HG02970 (cell line): ENCODE measurements around the gene WFIKKN2.

Experiments used
- ATAC-seq: cut with Tn5 transposase; IDR thresholded peaks from one replicate; pipeline ENCODE4 v1.9.1; 2021; ENCODE audit warnings: mild to moderate bottlenecking, moderate library complexity, moderate number of reproducible peaks; ENCODE audit not compliant: unreplicated experiment, low FRiP score

The WFIKKN2 gene

DNA sequence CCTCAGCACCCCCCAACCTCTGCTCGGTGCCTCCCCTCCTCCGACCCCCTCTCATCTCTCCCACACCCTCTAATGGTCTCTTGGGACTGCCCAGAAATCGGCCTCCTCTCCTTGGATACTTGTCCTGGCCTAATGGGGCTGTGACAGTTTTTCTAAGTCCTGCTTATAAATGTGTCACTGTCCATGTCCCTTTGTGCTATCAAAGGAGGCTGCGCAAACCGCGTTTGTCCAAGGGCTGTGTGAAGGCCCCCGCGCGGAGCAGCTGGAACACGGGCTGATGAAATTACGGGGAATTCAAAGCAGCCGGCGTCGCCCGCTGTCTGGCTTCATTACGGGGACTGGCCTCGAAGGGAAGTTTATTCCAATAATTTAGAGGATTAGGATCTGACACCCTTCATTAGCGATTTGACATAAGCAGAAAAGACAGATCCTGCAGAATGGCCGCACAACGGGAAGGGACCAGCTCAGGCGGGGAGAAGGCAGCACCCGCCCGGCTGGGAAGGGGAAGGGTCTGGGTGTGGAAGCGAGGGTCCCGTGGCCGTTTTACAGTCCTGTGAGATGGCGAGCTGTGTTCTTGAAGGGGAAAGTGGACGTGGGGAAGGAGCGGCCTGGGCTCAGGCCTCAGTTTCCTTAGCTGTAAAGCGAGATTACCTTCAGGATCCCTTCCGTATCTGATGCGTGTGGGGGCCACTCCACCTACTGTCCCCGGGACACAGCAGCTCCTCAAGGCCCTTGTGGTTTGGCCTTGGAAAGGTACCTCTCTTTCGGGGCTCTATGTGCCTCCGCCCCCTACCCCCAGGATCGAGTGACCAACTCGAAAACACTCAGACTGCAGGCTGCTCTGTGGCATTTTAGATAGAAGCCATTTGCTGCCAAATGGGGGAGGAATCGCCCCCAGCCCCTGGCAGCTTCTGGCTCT is 1.6 kb upstream of the WFIKKN2 start:
- ATAC-seq = no peak

DNA sequence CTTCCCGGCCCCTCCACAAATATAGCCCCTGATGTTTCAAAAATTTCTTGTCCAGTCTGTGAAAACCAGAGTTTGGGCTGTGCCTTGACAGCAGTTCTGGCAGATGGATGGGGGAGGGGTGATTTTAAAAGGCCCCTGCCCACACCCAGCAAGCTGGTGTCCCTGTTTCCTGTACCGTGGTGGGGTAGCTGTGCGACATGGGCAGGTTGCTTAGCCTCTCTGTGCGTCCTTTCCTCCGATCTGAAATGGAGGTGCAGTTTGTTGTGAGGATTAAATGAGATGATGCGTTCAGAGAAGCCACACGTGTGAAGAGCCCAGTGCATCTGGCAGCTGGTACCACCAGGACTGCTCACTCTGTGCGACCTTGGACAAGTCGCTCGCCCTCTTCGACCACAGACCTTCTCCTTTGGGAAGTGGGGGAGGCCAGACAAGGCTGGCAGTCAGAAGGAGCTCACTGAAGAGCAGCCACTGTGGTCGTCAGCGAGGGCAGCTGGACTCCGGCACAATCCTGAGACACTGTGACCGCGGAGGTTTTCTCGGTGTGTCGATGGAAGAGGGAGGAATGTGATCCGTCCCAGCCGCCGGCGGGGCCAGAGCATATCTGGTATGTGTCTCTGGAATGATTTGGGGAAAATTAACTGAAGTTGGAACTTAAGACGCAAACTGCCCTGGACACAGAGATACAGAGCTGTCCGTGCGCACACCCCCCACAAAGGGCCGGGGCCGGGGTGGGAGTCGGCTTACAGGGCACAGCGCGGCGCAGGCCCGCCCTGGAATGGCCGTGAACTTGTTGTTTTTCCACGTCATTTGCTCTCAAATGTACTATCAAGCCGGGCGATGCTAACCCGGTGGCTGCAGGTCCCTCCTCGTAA is 721 bp upstream of the WFIKKN2 start:
- no peak for ATAC-seq

DNA sequence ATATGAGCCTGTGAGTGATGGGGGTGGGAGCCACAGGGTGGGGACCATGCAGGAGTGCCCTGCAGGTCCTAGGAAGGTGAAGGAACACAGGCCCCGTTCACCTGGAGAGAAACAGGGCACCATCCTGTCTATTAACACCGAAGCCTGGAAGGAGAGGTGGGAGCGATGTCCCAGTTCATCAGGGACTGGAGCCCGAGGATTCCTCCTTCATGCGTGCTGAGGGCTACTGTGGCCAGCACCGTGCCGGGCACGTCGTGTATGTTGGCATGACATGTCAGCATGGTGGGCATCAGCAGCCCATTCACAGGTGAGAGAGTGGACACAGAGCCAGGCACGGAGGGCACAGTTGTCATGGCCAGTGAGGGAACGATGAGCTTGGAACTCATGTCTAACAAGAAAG is 1.4 kb downstream of the WFIKKN2 start:
- ATAC-seq = no peak

DNA sequence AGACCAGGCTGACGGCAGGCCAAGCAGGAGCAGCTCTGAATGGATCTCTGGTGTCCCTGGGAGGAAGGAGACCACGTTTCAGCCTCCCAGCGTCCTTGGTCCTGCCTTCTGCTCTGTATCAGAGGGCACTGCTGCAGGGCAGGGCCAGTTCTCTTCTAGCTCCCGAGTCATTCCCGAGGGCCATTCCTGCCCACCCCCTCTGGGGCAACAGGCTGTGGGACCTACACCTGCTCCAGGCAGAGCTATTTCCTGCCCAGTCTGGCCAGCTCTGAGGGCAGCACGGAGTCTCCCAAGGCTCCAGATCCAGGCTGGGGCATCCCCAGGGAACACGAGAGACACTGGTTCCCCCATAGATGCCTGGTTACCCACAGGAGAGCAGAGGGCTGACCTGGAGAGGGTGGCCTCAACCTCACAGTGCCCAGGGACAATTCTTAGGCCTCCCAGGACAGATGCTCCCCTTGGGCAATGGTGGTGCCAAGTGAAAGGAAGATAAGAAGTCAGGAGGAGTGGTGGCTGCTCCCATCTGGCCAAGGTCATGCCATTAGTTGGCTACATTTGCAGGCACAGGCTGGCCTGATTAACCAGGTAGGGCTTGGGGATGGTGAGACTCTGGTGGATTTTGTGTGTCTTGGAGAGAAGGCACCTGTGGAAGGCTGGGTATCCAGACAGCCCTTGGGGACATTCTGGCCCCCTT is 2.0 kb downstream of the WFIKKN2 start:
- ATAC-seq = no peak

DNA sequence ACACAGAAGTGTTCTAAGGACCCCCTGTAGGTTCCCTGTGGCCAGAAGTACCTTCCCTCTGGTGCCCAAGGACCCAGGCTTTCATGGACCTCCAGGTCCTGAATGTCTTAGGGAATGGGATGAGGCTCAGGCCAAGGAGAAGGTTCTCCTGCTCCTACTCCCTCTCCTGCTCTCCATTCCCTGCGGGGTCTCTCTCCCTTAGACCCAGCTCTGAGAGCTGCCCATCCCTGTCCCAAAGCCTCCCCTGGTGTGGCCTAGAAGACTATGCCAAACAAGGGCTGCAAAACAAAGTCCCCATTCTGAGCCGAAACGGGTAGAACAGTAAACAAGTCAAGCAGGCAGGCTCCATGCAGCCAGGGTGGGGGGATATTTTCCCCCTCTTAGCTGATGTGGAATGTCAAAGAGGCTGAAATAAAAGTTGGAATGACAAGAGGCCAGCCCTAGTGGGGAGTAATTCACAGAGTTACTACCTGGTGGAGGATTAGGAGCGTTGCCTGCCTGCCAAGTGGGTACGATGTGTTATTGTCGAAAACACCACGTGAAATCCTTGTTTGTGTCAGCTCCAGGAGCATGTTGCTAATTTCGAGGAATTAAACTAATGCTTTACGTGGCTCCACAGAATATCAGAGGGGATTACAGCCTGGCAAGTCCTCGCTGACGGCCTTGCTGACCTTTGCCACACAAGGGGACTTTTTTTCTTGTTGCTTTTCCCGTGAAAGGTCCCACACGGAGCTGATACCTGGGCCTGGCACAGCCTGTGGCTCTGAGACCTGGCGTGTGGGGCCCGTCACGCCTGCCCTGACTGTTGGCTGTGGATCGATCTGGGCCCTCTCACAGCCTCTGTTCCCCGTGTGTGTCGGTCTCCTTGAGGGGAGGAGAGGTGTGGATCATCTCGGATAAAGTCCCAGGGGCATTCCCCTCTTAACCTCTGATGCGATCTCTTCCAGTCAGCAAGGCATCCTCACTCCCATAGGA is 2.9 kb downstream of the WFIKKN2 start:
- no peak for ATAC-seq

DNA sequence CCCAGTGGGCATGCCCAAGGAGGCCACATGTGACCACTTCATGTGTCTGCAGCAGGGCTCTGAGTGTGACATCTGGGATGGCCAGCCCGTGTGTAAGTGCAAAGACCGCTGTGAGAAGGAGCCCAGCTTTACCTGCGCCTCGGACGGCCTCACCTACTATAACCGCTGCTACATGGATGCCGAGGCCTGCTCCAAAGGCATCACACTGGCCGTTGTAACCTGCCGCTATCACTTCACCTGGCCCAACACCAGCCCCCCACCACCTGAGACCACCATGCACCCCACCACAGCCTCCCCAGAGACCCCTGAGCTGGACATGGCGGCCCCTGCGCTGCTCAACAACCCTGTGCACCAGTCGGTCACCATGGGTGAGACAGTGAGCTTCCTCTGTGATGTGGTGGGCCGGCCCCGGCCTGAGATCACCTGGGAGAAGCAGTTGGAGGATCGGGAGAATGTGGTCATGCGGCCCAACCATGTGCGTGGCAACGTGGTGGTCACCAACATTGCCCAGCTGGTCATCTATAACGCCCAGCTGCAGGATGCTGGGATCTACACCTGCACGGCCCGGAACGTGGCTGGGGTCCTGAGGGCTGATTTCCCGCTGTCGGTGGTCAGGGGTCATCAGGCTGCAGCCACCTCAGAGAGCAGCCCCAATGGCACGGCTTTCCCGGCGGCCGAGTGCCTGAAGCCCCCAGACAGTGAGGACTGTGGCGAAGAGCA is 4.4 kb downstream of the WFIKKN2 start:
- ATAC-seq = no peak

DNA sequence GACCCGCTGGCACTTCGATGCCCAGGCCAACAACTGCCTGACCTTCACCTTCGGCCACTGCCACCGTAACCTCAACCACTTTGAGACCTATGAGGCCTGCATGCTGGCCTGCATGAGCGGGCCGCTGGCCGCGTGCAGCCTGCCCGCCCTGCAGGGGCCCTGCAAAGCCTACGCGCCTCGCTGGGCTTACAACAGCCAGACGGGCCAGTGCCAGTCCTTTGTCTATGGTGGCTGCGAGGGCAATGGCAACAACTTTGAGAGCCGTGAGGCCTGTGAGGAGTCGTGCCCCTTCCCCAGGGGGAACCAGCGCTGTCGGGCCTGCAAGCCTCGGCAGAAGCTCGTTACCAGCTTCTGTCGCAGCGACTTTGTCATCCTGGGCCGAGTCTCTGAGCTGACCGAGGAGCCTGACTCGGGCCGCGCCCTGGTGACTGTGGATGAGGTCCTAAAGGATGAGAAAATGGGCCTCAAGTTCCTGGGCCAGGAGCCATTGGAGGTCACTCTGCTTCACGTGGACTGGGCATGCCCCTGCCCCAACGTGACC is 5.0 kb downstream of the WFIKKN2 start:
- ATAC-seq = no peak

DNA sequence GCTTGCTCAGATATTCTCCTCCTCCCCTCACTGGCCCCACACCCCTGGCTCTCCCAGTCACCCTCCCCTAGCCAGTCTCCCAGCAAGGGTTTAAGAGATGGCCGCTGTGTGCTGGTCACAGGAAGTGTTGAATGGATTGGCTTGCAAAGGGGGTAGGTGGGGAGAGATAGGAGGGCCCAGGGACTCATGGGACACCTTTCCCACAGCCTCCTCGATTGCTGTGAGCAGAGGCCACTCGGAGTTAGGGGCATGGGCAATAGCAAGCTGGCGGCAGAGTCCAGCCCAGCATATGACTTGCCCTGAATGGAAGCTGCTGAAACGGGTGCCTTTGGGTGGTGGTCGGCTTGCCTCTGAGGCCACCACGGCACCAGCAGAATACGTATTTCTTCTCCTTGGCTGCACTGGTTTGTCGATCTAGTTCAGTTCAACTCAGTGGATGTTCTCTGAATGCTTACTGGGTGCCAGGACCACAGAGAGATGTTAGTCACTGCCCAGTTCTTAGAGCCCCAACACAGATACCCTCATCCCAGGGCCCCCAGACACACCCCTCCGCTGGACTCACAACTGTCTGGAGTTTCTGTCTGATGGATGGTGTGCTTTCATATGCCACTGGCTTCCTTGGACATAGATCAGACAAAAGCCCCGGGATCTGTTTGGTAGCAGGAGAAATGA is 6.0 kb downstream of the WFIKKN2 start:
- ATAC-seq = no peak

DNA sequence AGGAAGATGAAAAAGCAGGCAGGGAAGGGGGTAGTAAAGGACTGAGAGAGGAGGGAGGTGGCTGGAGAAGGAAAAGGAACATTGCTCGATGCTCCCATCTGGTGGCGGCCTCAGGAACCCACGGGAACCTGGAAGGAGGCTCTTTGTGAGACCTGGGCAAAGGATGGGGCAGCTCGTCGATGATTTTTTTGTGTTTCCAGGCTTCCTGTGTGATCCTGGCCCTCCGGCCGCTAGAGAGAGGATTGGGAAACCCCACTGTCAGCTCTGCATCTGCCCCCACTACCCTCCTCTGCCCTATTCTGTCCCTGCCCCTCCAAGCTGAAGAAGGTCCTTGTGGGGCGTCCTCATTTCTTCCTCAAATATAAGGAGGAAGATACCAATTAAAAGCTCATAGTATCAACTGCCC is 6.6 kb downstream of the WFIKKN2 start:
- ATAC-seq = no peak

DNA sequence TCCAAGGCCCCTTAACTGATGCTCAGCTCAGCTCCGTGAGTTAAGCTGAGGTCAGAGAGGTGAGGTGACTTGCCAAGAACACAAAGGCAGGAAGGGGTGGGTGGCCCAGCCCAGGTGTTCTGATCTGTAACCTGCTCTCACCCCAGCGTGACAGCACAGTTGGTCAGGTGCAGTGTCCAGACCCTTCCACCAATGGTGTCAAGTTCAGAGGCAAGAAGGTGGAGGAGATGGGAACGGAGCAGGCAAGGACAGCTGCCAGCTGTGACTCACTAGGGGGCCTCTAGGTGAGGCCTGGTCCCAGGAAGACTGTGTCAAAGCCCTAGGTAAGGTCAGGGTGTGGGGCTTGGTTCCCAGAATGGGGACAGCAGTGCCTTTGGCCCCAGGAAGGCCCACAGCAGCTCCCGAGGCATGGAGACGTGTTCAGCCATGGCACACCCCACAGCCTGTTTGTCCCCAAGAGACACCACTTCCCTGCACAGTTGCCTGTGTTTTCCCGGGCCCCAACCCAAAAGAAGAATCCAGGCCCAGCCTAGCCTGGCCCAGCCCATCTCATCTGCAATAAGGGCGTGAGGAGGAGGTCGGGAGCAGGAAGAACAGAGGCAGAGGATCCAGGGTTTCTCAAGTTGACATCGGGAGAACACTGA is 7.2 kb downstream of the WFIKKN2 start:
- no peak for ATAC-seq

DNA sequence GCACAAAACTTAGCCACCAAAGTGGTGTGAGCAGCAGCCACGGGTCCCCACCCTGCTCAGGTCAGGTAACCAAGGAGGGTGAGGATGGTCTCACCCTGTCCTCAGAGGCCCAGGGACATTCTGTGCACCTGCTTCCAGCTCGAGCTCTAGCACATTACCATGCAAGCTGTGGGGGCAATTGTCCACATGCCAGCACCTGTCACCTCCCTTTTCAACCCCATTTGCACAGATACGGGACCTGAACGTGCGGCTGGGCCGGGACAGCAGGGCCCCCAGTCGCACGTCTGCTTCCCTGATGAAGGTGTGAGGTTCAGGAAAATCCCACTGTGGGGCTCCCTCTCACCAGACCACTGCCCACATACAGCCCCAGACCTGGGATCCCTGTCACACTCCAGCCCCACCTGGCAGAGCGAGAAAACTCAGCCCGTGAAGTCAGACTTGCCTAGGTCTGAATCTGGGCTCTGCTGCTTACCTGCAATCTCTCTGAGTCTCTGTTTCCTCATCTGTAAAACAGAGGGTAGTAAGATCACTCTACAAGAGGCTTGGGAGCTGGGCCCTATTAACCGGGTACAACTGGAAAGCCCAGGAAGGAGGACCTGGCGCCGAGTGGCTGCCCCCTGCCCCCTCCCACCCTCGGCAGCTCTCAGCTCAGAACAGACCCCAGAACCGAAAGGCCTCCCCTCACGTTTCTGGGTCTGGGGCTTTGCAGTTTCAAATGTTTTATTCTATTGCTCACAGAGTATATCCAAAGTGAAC is 7.9 kb downstream of the WFIKKN2 start:
- ATAC-seq = no peak

DNA sequence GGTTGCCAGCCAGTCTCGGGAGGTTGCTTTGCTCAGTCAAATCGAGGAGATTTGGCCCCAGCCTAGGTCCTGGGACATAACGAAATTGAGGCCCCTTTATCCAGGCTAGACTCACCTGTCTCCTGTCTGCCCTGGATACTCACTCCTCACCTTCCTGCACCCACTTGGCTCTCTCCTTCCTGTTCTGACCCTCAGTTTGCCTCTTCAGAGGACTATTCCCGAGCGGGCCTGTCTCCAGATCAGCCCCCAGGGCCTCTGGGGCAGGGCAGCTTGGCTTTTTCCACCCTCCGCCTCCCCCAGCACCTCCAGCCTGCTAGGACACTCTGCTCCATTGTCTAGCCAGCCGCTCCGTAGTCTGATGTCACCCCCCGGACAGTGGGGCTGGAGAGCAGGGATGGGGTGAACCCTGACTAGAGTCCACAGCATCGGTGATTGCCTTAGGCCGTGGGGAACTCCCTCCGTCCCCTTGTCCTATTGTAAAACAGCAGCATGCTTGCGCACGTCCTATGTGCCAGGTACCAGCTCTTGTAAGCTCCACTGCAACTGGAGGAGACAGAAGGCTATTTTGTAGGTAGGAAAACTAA is 8.8 kb downstream of the WFIKKN2 start:
- no peak for ATAC-seq

DNA sequence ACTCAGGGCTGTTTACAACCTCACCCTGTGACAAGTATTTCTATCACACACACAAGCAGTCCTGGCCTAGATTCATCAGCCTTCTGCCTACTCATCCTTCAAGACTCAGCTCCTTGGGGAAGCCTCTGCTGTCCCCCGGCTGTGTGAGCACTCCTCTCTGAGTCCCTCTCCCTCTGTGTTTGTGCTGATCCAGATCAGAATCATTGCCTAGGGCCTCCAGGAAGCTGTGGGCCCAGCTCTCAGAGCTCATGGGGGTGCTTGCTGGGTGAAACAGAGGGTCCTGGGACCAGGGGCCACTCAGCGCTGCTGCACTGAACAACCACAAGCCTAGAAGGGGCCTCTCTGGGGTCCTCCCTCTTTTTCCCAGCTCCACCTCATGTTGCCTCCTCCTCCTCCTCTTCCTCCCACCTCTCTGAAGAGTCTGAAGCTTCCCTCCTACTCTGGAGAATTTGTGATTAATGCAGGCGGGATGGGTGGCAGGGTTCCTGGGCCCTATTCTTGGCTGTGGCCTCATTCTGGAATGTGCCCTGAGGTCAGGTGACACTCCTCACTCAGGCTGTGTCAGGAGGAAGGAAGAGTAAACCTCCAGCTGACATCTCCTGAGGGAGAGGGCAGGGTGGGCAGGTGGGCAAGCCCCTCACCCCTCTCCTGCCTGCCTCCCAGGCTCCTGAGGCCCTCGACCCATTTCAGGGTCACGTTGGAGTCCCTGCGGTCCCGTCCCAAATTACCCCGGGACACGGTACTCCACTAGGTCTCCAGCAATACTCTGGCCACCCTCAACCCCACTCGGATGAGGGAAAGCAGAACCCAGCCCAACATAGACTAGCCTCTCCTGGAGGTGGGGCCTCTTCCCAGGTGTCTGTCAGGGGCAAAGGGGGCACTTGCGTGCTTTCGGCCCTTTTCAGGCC is 10.1 kb downstream of the WFIKKN2 start:
- no peak for ATAC-seq

DNA sequence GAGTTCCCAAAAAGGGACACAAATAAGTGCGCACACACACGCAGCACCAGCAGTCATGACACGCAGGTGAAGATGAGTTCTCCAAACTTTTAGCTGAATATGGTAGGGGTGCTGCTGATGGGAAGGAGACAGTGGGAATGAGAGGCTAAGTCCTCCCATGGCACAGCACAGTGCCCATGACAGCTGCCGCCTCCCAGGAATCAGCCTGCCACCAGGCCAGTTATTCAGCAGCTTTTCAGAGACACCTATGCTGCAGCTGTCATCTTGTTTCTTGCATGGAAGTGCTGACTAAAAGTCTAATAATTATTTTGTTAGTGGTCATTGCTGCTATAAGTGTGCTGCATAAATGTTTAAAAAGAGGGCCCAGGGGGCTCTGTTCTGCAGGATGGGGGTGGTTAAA is 12.2 kb downstream of the WFIKKN2 start:
- no peak for ATAC-seq

DNA sequence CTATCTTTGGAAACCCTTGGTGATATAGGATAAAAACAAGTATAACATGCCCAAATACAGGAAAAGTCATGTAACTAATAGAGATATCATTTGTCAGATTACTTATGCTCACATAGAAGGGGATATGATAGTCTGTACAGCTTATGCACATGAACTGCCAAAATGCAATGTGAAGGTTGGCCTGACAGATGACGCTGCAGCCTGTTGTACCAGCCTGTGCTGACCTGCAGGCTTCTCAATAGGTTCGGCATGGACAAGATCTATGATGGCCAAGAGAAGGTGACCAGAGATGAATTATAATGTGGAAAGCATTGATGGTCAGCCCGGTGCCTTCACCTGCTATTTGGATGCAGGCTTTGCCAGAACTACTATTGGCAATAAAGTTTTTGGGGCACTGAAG is 12.7 kb downstream of the WFIKKN2 start:
- no peak for ATAC-seq

DNA sequence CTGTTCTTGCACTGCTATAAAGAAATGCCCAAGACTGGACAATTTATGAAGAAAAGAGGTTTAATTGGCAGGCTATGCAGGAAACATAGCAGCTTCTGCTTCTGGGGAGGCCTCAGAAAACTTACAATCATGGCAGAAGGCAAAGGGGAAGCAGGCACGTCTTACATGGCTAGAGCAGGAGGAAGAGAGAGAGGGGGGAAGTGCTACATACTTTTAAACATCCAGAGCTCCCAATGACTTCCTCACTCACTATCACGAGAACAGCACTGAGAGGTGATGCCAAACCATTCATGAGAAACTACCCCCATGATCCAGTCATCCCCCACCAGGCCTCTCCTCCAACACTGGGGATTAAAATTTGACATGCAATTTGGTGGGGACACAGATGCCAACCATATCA is 13.3 kb downstream of the WFIKKN2 start:
- ATAC-seq = no peak
